ENCODE measurements around the gene CAPZA1.
"Not testable (repeated sequence)": the region's sequence is repeated elsewhere in the genome, so short reads cannot be mapped to it uniquely, and the experiment has no call there.

Gene CAPZA1

GRCh38 chr1:112619518-112620376 lies at the start of gene CAPZA1:
CAPZA1 (plus strand) TSS chr1:112619832; CDS start chr1:112619845, 13 bp downstream.
- H3K27ac ChIP-seq = peak within 1 kb of the TSS; percentile 99
- DNase-seq (ENCODE audit: low read depth, low spot score) = peak; percentile 51

GRCh38 chr1:112575154-112575804 lies 44.4 kb upstream of the CAPZA1 start:
- no peak for DNase-seq (ENCODE audit: low read depth, low spot score)
- no peak overlapping the region for H3K27ac ChIP-seq

- H3K27ac ChIP-seq = no peak overlapping the region
- DNase-seq (ENCODE audit: low read depth, low spot score) = no peak
Observed at GRCh38 chr1:112576240-112576639, 43.4 kb upstream of the CAPZA1 start.

- DNase-seq (ENCODE audit: low read depth, low spot score) = no peak
- H3K27ac ChIP-seq = no peak overlapping the region
Observed at GRCh38 chr1:112579801-112580510, 39.7 kb upstream of the CAPZA1 start.

GRCh38 chr1:112581586-112582192 lies 37.9 kb upstream of the CAPZA1 start:
- peak overlapping the region; percentile 2 for H3K27ac ChIP-seq
- no peak for DNase-seq (ENCODE audit: low read depth, low spot score)

DNA sequence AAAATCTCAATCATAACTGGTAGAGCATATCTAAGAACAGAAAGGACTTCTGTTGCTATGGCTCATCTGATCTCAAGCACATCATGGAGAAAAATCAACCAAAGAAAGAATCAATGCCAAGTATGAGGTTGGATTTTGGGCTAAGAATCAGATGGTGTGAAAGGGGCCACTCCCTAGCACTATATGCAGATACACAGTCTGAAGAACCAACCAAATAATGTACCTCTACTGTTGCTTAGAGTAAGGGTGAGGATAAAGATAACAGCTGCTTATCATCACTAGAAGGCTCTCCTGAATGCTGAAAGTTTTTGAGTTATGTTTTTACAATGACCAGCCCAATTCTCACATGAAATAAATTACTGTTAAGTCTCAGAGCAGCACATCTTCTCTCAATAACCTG lies 36.3 kb upstream of the CAPZA1 start:
- H3K27ac ChIP-seq = no peak overlapping the region
- DNase-seq (ENCODE audit: low read depth, low spot score) = no peak

- no peak for DNase-seq (ENCODE audit: low read depth, low spot score)
- H3K27ac ChIP-seq = no peak overlapping the region
Observed at GRCh38 chr1:112589766-112590165, 29.9 kb upstream of the CAPZA1 start.

- H3K27ac ChIP-seq = no peak overlapping the region
- no peak for DNase-seq (ENCODE audit: low read depth, low spot score)
Observed at GRCh38 chr1:112594208-112594876, 25.3 kb upstream of the CAPZA1 start.

DNA sequence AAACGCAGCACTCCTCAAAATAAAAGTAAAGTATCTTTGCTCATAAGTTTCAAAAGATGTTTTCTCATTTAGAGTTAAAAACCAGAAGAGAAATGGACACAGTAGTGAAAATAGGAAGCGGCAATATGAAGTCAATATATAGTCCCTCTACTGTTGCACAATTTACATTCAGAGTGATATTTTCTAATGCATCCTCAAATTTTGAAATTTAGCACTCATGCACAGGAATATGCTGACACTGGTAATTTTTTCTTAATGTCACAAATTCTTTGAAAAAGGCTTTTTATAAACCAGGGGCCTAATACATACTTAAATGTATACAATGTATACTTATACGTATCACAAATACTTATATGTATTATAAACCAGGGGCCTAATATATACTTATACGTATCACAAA lies 20.2 kb upstream of the CAPZA1 start:
- no peak overlapping the region for H3K27ac ChIP-seq
- DNase-seq (ENCODE audit: low read depth, low spot score) = no peak

GRCh38 chr1:112603012-112603411 lies 16.6 kb upstream of the CAPZA1 start:
- DNase-seq (ENCODE audit: low read depth, low spot score) = no peak
- no peak overlapping the region for H3K27ac ChIP-seq

- H3K27ac ChIP-seq = no peak overlapping the region
- no peak for DNase-seq (ENCODE audit: low read depth, low spot score)
Observed at GRCh38 chr1:112603541-112603940, 16.1 kb upstream of the CAPZA1 start.

DNA sequence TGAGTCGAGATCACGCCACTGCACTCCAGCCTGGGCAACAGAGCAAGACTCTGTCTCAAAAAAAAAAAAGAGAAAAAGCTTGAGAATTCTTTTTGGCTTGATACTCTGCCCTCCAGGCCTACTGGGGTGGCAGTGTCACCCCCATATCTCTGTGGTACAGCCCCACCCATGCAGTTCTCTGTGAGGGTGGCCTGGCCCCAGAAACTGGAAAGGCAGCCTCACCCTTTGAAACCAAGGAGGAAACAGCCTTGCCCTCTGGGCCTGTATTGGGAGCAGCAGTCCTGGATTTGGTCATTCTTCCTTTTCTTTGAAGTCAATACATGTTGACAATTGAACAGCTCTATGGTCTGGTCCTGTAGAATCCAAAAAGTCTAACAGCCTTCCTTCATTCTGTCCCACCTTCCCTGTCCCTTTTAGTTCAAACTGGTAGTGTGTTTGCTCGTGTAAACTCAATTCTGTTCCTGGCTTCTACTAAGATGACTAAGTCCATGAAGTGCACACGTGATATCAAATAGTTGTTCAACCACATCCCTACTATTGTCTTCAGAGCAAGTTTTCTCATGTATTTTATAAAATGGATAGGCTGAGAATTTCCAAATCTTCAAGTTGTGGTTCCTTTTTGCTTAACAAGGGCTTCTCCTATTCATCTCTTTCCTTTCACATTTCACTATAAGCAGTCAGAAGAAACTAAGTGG lies 13.9 kb upstream of the CAPZA1 start:
- DNase-seq (ENCODE audit: low read depth, low spot score) = peak; percentile 50
- H3K27ac ChIP-seq = peak overlapping the region; percentile 95

DNA sequence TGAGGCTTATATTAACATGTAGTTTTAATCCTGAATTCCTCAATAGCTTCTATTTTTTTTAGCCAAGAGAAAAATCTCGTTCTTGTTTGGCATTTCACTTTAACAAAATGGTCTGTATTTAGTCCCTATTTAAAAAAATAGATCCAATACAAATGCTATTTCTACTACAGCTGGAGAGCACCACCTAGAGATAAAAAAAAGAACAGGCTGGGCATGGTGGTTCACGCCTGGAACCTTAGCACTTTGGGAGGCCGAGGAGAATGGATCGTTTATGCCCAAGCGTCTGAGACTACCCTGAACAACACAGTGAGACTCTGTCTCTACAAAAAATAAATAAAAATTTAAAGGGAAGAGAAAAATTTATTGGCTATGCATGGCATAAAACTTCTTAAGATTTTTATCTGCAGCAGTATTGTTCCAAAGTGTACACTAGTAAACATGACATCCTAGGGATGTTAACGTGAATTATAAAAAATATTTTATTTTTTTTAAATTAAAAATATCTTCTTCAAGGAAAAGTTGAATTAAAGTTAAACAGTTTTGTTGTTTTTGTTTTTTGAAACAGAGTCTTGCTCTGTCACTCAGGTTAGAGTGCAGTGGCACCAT lies 5.1 kb upstream of the CAPZA1 start:
- DNase-seq (ENCODE audit: low read depth, low spot score) = no peak
- no peak overlapping the region for H3K27ac ChIP-seq

DNA sequence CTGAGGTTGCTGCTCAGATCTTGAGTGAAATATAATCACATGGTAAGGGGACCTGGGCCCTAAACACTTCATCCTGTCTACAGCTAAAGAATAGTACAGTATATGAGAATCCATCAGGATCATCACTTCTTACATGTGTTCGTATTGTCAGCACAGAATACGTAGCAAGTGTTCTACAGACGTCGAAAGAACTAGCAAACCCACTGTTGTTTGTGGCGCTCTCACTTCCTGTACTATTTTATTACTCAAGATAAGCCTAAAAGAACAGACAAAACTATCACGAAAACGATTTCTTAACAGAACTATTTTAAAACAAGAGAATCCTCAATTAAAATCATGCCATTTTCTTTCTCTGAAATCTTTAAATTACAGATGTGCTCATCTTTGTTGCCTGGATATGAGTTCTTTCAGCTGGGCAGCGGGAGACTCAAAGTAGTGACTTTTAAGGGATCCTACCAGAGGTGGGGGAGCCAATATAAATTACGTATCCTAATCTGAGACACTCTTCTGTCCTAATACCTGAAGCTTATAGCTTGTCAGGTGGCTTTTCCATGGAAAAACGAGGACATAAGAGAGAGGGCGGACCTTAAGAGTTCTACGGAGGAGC lies 1.4 kb upstream of the CAPZA1 start:
- no peak for DNase-seq (ENCODE audit: low read depth, low spot score)
- peak overlapping the region; percentile 99 for H3K27ac ChIP-seq

DNA sequence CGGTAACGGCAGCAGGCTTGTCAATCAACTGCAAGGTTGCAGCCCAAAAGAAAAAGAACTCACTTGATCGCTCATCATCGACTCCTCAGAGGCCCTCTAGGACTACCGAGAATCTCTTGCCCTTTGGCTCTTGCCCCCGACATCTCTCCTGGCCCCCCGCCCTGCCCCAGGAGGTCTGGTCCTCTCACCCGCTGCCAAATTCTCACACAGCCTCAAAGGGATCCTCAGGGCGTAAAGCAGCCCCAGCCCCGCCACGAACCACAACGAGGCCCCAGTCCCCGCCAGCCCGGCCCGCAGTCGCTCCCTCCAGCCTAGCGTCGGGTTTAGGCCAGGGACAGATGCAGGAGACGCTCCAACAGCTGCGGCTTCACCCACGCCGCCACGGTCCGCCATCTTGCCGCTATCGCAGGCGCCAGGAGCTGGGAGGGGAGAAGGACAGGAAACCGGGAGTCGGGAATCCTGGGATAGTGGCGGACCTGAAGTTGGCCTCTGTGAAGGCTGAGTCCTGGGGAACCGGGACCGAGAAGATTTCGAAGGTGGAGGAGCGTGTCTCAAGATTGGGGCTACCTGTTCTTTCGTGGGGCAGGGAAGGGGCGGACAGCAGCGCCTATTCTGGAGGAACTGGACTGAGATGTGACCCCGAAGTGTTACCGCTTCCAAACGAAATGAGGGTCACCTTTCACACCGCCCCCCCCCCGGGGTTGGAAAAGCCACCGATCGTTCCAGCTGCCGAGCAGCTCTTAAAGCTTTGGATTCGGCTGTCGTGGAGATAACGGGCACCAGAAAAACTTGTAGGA lies 713 bp upstream of the CAPZA1 start, which contains the start of gene ST7L:
Gene ST7L (minus strand): TSS at position 421 of the 797 bp plus-strand sequence. CDS start 28 bp downstream, at position 393.
- peak within 1 kb of the TSS; percentile 99 for H3K27ac ChIP-seq
- no peak for DNase-seq (ENCODE audit: low read depth, low spot score)

DNA sequence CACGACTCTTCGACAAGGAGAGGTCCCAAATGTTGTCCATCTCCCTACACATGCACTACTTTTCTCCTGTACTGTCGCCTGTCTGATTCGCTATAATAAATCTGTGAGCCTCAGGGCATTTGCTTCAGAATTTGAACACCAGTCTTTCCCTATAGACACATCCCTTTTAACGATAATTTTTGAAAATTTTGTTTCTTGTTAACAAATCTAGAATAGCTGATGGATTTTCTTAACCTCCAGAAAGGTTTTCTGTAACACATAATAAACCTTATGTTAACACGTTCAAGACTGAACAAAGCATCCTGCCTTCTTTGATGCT lies 704 bp downstream of the CAPZA1 start:
- DNase-seq (ENCODE audit: low read depth, low spot score) = no peak
- peak overlapping the region; percentile 99 for H3K27ac ChIP-seq

DNA sequence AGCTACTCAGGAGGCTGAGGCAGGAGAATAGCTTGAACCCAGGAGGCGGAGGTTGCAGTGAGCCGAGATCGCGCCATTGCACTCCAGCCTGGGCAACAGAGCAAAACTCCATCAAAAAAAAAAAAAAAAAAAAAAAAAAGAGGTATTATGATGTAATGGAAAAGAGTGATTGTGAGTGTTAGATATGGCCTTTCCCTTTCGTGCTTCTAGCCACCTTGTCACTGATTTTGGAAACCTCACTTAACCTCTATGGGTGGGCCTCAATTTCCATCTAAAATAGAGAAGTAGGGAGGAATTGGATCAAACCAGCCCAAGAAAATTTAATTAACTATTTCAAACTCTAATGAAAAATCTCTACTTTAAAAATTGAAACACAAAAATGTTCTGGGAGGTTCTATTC lies 4.9 kb downstream of the CAPZA1 start:
- DNase-seq (ENCODE audit: low read depth, low spot score) = not testable (repeated sequence)
- H3K27ac ChIP-seq = peak overlapping the region; percentile 4

DNA sequence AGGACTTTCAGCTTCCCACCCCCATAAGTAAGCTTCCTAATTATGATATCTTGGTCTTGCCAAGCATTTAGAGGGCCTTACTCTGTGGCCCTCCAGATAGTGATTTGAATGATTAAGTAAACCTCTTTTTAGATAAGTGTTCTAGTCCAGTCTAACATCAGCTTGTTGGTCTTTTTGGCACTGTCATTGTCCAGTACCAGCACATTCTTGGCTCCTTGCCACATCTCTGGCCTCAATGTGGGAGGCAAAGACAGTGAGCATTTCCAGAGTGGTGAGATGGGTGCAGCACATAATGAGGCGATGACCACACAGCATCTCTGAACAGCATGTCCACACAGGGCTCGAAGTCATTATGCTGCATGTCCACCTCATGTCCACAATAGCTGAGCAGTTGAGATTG lies 6.1 kb downstream of the CAPZA1 start:
- DNase-seq (ENCODE audit: low read depth, low spot score) = no peak
- peak overlapping the region; percentile 3 for H3K27ac ChIP-seq

Measured in epithelial cell of prostate (primary cell).